ENCODE results near the gene MAP6D1.

The MAP6D1 gene

GRCh38 chr3:183825456-183826161 lies at the start of gene MAP6D1:
MAP6D1 (minus strand) TSS chr3:183825577; CDS start chr3:183825547, 30 bp downstream.
- peak; percentile 78 for DNase-seq

- DNase-seq: no peak
Observed at GRCh38 chr3:183873914-183874313, 48.5 kb upstream of the MAP6D1 start.

GRCh38 chr3:183871541-183871940 lies 46.2 kb upstream of the MAP6D1 start:
- no peak for DNase-seq

- DNase-seq: no peak
Observed at GRCh38 chr3:183870563-183870962, 45.2 kb upstream of the MAP6D1 start.

GRCh38 chr3:183868796-183869195 lies 43.4 kb upstream of the MAP6D1 start:
- DNase-seq: no peak

GRCh38 chr3:183862610-183863009 lies 37.2 kb upstream of the MAP6D1 start:
- DNase-seq: no peak

- no peak for DNase-seq
Observed at GRCh38 chr3:183857863-183858262, 32.5 kb upstream of the MAP6D1 start.

- no peak for DNase-seq
Observed at GRCh38 chr3:183854318-183855035, 29.1 kb upstream of the MAP6D1 start.

- no peak for DNase-seq
Observed at GRCh38 chr3:183845608-183846288, 20.4 kb upstream of the MAP6D1 start.

GRCh38 chr3:183845090-183845489 lies 19.7 kb upstream of the MAP6D1 start:
- DNase-seq: no peak

GRCh38 chr3:183844606-183845005 lies 19.2 kb upstream of the MAP6D1 start:
- DNase-seq: no peak

GRCh38 chr3:183839751-183840150 lies 14.4 kb upstream of the MAP6D1 start:
- DNase-seq: no peak

GRCh38 chr3:183837894-183838293 lies 12.5 kb upstream of the MAP6D1 start:
- no peak for DNase-seq

GRCh38 chr3:183837390-183837789 lies 12.0 kb upstream of the MAP6D1 start:
- no peak for DNase-seq

GRCh38 chr3:183833516-183833915 lies 8.1 kb upstream of the MAP6D1 start:
- no peak for DNase-seq

- DNase-seq: no peak
Observed at GRCh38 chr3:183830187-183830586, 4.8 kb upstream of the MAP6D1 start.

- DNase-seq: peak; percentile 25
Observed at GRCh38 chr3:183829466-183829865, 4.1 kb upstream of the MAP6D1 start.

- DNase-seq: no peak
Observed at GRCh38 chr3:183828538-183828870, 3.1 kb upstream of the MAP6D1 start.

GRCh38 chr3:183827809-183828537 lies 2.6 kb upstream of the MAP6D1 start:
- no peak for DNase-seq

GRCh38 chr3:183826448-183827250 lies 1.3 kb upstream of the MAP6D1 start:
- no peak for DNase-seq

GRCh38 chr3:183824761-183825455 lies 469 bp downstream of the MAP6D1 start:
- no peak for DNase-seq

GRCh38 chr3:183823963-183824362 lies 1.4 kb downstream of the MAP6D1 start:
- DNase-seq: peak; percentile 52
